ENCODE measurements around the gene BEAN1.

GRCh38 chr16:66490774-66491715 lies 64.0 kb downstream of the BEAN1 start:
- TF ChIP-seq EP300 (IDR thresholded peaks at IDR 0.05) (no peak), CTCF (IDR thresholded peaks at IDR 0.05) (no peak), POLR2A (IDR thresholded peaks at IDR 0.05) (no peak)
